ENCODE results near the gene ARSH.
"Not testable (repeated sequence)": the region's sequence is repeated elsewhere in the genome, so short reads cannot be mapped to it uniquely, and the experiment has no call there.

ARSH gene

GRCh38 chrX:2967584-2967983 is 38.8 kb upstream of the ARSH start:
- no peak for DNase-seq (ENCODE audit: low read depth)
- H3K4me3 ChIP-seq (ENCODE audit: low read depth, low read length) = no peak overlapping the region
- no peak for TF ChIP-seq CTCF (IDR thresholded peaks at IDR 0.05; ENCODE audit: insufficient read depth, low read depth, low read length, missing control alignments)

- no peak for DNase-seq (ENCODE audit: low read depth)
These were observed 38.1 kb upstream of the ARSH start for GRCh38 chrX:2967998-2968909.

GRCh38 chrX:2969021-2969420 is 37.3 kb upstream of the ARSH start:
- TF ChIP-seq CTCF (IDR thresholded peaks at IDR 0.05; ENCODE audit: insufficient read depth, low read depth, low read length, missing control alignments) = no peak
- no peak for DNase-seq (ENCODE audit: low read depth)
- H3K4me3 ChIP-seq (ENCODE audit: low read depth, low read length) = no peak overlapping the region

More at GRCh38 chrX:2967998-2968909, 38.1 kb upstream of the ARSH start:
- no peak for TF ChIP-seq CTCF (IDR thresholded peaks at IDR 0.05; ENCODE audit: insufficient read depth, low read depth, low read length, missing control alignments)
- H3K4me3 ChIP-seq (ENCODE audit: low read depth, low read length) = no peak overlapping the region

- no peak for TF ChIP-seq CTCF (IDR thresholded peaks at IDR 0.05; ENCODE audit: insufficient read depth, low read depth, low read length, missing control alignments)
- H3K4me3 ChIP-seq (ENCODE audit: low read depth, low read length) = no peak overlapping the region
- no peak for DNase-seq (ENCODE audit: low read depth)
These were observed 34.0 kb upstream of the ARSH start for GRCh38 chrX:2972391-2972790.

- no peak for TF ChIP-seq CTCF (IDR thresholded peaks at IDR 0.05; ENCODE audit: insufficient read depth, low read depth, low read length, missing control alignments)
- H3K4me3 ChIP-seq (ENCODE audit: low read depth, low read length) = no peak overlapping the region
- no peak for DNase-seq (ENCODE audit: low read depth)
These were observed 31.4 kb upstream of the ARSH start for GRCh38 chrX:2974961-2975360.

- not testable (repeated sequence) for DNase-seq (ENCODE audit: low read depth); H3K4me3 ChIP-seq (ENCODE audit: low read depth, low read length)
These were observed 27.7 kb upstream of the ARSH start for GRCh38 chrX:2978639-2979038.

- DNase-seq (ENCODE audit: low read depth) = no peak
- H3K4me3 ChIP-seq (ENCODE audit: low read depth, low read length) = no peak overlapping the region
- TF ChIP-seq CTCF (IDR thresholded peaks at IDR 0.05; ENCODE audit: insufficient read depth, low read depth, low read length, missing control alignments) = no peak
These were observed 22.0 kb upstream of the ARSH start for GRCh38 chrX:2984342-2984741.

Data from GM12865 (cell line).